H1 (cell line): ENCODE results near the gene ZNF23.

Experiments
- ATF3 ChIP-seq: IDR thresholded peaks from 2 replicates; pipeline ENCODE4 v1.6.1; 2011; ENCODE audit warnings: low read depth, mild to moderate bottlenecking, low read length; ENCODE audit not compliant: insufficient read depth
- CTCF ChIP-seq, 3 experiments: IDR thresholded peaks; 1 replicate in 2 of 3; 2 replicates in 1 of 3; pipeline versions ENCODE4 v1.5.1 to v1.6.1; 2011; ENCODE audit warnings: low read length in 3 of 3, mild to moderate bottlenecking in 3 of 3, inconsistent platforms in 2 of 3, low read depth in 1 of 3, moderate library complexity in 1 of 3; ENCODE audit not compliant: insufficient read depth in 1 of 3; ENCODE audit errors: control extremely low read depth in 1 of 3
- EZH2 ChIP-seq: fragments of 200-600 bp; sonication (generic); IDR thresholded peaks from 2 replicates; pipeline ENCODE4 v1.7.1; 2012; ENCODE audit warnings: low read depth, mild to moderate bottlenecking, moderate library complexity, low read length, inconsistent platforms; ENCODE audit not compliant: severe bottlenecking
- JUND ChIP-seq: IDR thresholded peaks from 2 replicates; pipeline ENCODE4 v1.6.1; 2011; ENCODE audit warnings: mild to moderate bottlenecking, improper control_type of control experiment, low read length
- KDM1A ChIP-seq: fragments of 200-600, 300-600 bp; sonication (generic); IDR thresholded peaks from 2 replicates; pipeline ENCODE4 v1.7.1; 2016; ENCODE audit warnings: mild to moderate bottlenecking, low read length, borderline replicate concordance
- KDM4A ChIP-seq: IDR thresholded peaks from one replicate; pipeline ENCODE4 v1.7.1; 2012; ENCODE audit warnings: low read depth, mild to moderate bottlenecking, moderate library complexity, low read length, inconsistent platforms; ENCODE audit not compliant: severe bottlenecking
- NRF1 ChIP-seq: IDR thresholded peaks from 2 replicates; pipeline ENCODE4 v1.6.1; 2011; ENCODE audit warnings: mild to moderate bottlenecking, low read depth, low read length, improper control_type of control experiment
- POLR2A ChIP-seq, 2 experiments: IDR thresholded peaks; 1 replicate in 1 of 2; 2 replicates in 1 of 2; pipeline ENCODE4 v1.6.1; 2011; ENCODE audit warnings: low read depth in 2 of 2, low read length in 2 of 2, mild to moderate bottlenecking in 2 of 2; ENCODE audit errors: control extremely low read depth in 1 of 2
- POLR2AphosphoS5 ChIP-seq: IDR thresholded peaks from 2 replicates; pipeline ENCODE4 v1.6.1; 2011; ENCODE audit warnings: low read depth, low read length
- RAD21 ChIP-seq, 2 experiments: IDR thresholded peaks in 1 of 2; conservative IDR thresholded peaks in 1 of 2; 2 replicates each; pipeline ENCODE4 v1.6.1; 2011; ENCODE audit warnings: low read depth in 2 of 2, low read length in 2 of 2, improper control_type of control experiment in 1 of 2, inconsistent platforms in 1 of 2, mild to moderate bottlenecking in 1 of 2, moderate library complexity in 1 of 2
- TAF1 ChIP-seq: IDR thresholded peaks from 2 replicates; pipeline ENCODE4 v1.6.1; 2011; ENCODE audit warnings: mild to moderate bottlenecking, low read depth, low read length
- YY1 ChIP-seq: IDR thresholded peaks from 2 replicates; pipeline ENCODE4 v1.6.1; 2011; ENCODE audit warnings: low read depth, mild to moderate bottlenecking, low read length

GRCh38 chr16:71473891-71474290 is 11.8 kb upstream of the ZNF23 start:
- no peak for TF ChIP-seq YY1
- TF ChIP-seq EZH2 = no peak
- TF ChIP-seq KDM1A = no peak
- TF ChIP-seq CTCF (IDR thresholded peaks at IDR 0.05; ENCODE audit: control extremely low read depth in 1 of 3, insufficient read depth in 1 of 3, low read depth in 1 of 3, low read length in 3 of 3) = no peak
- no peak for TF ChIP-seq POLR2A (IDR thresholded peaks at IDR 0.05; ENCODE audit: control extremely low read depth in 1 of 2, low read depth in 2 of 2, low read length in 2 of 2)
- no peak for TF ChIP-seq RAD21 (IDR thresholded peaks at IDR 0.05 in 1 of 2, conservative IDR thresholded peaks at IDR 0.05 in 1 of 2; ENCODE audit: low read depth in 2 of 2, low read length in 2 of 2)
- no peak for TF ChIP-seq TAF1
- TF ChIP-seq ATF3 = no peak
- TF ChIP-seq POLR2AphosphoS5 = no peak
- no peak for TF ChIP-seq JUND
- no peak for TF ChIP-seq NRF1
- no peak for TF ChIP-seq KDM4A
